ENCODE data around the gene RPS19.
"Not testable (repeated sequence)": the region's sequence is repeated elsewhere in the genome, so short reads cannot be mapped to it uniquely, and the experiment has no call there.

RPS19 gene

GRCh38 chr19:41902594-41902993, 42.5 kb downstream of the RPS19 start:
- no peak for DNase-seq

GRCh38 chr19:41903193-41903953, 43.3 kb downstream of the RPS19 start:
- DNase-seq: no peak

- DNase-seq: no peak
These were observed 44.2 kb downstream of the RPS19 start for GRCh38 chr19:41904118-41904870.

- no peak for DNase-seq
These were observed 45.4 kb downstream of the RPS19 start for GRCh38 chr19:41905273-41906002.

DNA sequence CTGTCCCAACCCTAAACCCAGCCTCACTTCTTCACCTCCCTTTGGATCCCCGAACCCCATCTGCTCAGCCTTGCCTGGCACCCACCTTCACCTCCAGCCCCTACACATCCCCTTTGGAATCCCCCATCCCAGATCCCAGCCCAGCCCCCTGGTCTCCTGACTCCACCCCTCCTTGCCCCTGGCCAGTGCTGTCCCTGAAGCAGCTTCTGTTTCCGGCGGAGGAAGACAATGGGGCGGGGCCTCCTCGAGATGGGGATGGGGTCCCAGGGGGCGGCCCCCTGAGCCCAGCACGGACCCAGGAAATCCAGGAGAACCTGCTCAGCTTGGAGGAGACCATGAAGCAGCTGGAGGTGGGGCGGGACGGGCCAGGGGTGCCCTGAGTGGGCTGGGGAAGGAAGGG, 46.2 kb downstream of the RPS19 start:
- no peak for DNase-seq

- no peak for DNase-seq
These were observed 47.0 kb downstream of the RPS19 start for GRCh38 chr19:41906916-41907680.

- DNase-seq: no peak
These were observed 48.0 kb downstream of the RPS19 start for GRCh38 chr19:41907994-41908615.

- DNase-seq: no peak
These were observed 48.8 kb downstream of the RPS19 start for GRCh38 chr19:41908724-41909464.

GRCh38 chr19:41909706-41910105, 49.7 kb downstream of the RPS19 start:
- DNase-seq: no peak

DNA sequence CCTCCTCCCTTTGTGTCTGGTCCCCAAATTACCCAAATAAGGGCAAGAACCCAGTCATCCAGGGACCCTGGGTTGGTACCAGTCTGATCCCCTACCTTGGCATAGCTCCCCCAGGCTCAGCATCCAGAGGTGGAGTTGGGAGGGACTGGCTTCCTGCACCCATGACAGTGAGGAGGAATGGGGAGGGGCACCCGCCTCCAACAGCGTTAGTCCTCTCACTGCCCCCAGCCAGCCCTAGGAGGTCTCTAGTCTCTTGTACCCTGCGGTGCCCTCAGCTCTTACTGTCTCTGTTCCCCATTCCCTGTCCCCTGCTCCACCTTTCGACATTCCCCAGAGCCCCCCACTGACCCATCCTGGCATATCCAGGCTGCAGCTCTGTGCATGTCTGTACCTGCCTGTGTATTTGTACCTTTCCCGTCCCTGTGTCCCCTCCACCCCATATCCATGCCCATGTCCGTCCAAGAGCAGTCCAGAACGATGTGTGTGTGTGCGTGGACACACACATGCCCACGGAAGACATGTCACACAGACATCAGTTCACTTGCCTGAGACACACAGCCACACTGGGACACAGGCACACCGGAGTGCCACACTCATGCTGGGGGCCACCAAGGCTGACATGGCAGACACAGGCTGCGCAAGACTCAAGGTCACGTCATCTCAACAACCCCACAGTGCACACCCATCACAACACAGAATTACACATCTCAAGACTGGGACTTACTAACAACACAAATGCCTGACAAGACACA, 50.4 kb downstream of the RPS19 start:
- no peak for DNase-seq

GRCh38 chr19:41910992-41911888, 51.2 kb downstream of the RPS19 start:
- no peak for DNase-seq

DNA sequence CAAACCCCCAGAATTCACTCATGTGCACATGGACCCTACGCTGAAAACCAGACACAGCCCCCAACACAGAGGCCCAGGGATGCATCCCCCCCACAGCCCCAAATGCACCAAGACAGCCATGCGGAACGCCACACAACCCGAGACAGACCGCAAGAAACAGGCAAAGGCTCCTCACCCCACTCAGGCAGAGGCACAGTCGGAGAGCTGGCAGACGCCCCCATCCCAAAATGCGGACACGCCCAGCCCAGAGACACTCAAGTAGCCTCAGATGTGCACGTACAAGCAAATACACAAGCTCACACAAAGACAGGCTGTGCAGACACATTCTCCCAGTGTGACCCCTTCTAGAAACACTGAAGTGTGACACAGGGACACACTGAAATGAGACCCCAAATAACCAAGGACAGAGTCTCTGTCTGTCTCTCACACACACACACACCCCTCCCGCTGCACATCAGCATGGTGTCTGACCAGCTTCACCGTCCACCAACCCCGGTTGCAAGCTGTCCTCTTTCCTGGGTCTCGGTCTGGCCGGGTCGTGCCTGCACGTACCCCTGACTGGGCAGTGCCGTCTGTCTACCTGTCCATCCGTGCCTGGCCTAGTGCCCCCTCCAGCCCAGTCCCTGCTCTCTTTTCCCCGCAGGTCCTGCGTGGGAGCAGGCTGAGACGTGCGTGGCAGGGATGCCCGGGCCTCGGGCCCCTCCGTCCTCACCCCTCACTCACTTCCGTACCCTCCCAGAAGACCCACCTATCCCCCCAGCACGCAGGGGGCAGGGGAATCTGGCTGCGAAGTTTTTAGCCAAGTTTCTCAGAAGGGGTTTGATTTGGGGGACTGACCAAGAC, 52.1 kb downstream of the RPS19 start:
- no peak for DNase-seq

DNA sequence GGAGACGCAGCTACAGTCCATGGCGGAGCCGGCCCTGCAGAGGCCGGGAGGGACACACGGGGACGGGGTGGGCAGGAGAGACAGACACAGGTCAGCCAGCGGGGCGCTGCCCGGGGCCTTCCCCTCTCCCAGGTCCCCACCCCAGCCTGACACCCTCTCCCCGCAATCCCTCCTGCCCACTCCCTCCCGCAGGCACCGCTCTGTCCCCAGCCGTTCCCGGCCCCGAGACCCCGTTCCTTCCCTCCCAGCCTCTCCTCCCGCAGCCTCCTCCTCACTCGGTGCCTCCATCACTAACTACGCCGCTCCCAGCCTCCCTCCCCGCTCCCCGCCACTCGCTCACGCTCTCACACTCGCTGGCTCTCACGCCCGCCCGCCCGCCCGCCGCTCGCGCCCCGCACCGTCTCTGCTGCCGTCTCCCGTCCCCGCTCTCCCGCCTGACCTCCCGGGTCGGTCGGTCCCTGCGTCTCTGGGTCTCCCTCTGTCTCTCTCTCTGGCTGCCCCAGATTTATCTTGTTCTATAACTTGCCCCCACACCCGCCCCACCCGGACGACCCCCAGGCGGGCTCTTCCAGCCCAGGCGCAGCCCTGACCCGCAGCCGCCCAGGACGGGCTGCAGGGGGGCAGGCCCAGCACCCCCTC, 53.0 kb downstream of the RPS19 start:
- no peak for DNase-seq

GRCh38 chr19:41913538-41914423, 53.7 kb downstream of the RPS19 start:
- DNase-seq: no peak

- not testable (repeated sequence) for DNase-seq
These were observed 54.4 kb downstream of the RPS19 start for GRCh38 chr19:41914424-41914834.

DNA sequence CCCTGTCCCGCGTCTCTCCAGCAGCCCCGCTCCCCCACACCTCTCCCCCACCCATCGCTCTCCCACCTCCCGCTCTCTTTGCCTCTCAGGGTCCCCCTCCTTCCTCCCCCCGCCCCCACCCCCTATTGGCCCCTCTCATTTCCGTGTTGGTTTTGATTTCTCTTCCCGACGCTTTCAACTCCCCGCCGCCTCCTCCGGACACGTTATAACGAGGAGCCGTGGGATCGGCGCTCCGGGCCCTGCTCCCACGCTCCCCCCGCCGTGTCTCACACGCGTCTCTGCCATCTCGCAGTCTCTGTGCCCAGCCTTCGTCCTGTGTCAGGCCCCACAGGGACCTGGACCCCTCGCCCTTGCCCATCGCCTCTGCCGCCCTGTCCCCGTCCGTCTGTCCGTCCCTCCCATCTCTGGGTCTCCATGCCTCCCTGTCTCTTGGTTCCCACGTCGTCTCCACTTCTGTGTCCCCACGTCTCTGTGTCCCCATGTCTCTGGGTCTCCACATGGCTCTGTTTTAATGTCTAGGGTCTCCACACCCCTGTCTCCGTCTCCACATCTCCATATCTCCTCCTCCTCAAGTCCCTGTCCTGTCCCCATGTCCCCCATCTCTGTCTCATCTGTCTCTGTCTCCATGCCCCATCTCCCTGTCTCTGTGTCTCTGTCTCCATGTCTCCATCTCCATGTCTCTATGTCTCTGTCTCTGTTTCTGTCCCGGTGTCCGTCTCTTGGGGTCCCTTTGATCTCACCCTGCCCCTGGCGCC, 55.1 kb downstream of the RPS19 start:
- DNase-seq: no peak
